IMR-90 (cell line): ENCODE measurements around the gene HERC5. TPM values are rescaled to one million over a fixed set of nuclear protein-coding genes. Genes with fewer than 3 reads are reported as not detected.

Experiments used
- ATAC-seq: fragments of 200-7000 bp; cut with Tn5 transposase; 2 replicates; pipeline ENCODE4 v1.9.1; 2020; ENCODE audit warnings: low read depth, mild to moderate bottlenecking, moderate library complexity
- BruUV-seq: library from RNA; stranded (reverse); fragments of 400-500 nt; replicated peaks from 2 replicates; lab custom pipeline; 2021; lab: Mats Ljungman, UMichigan
- CTCF ChIA-PET: fragments of 300-600 bp; formaldehyde crosslinking; extraction: SDS; loops from one replicate; lab custom pipeline; 2021; ENCODE audit warnings: antibody characterized with exemption; lab: Yijun Ruan, JAX
- POLR2A ChIA-PET: fragments of 300-600 bp; sonication (Branson Sonifier 250); formaldehyde crosslinking; loops from one replicate; lab custom pipeline; 2022; ENCODE audit warnings: antibody characterized with exemption; ENCODE audit not compliant: unreplicated experiment; lab: Charles Lee
- DNase-seq: peaks from one replicate; pipeline ENCODE4 v3.0.0; 2013
- H2AFZ ChIP-seq: replicated peaks from 2 replicates; pipeline ENCODE3; 2013; ENCODE audit warnings: low read length, mild to moderate bottlenecking; ENCODE audit not compliant: poor library complexity
- H2AK5ac ChIP-seq: 2 replicates; pipeline ENCODE4 v1.6.1; 2013; ENCODE audit warnings: low read depth, low read length, inconsistent platforms
- H2AK9ac ChIP-seq: replicated peaks from 2 replicates; pipeline ENCODE3; 2013; ENCODE audit warnings: mild to moderate bottlenecking, low read depth, low read length, moderate library complexity; ENCODE audit not compliant: poor library complexity
- H2BK120ac ChIP-seq: 2 replicates; pipeline ENCODE4 v1.6.1; 2013; ENCODE audit warnings: low read depth, low read length, inconsistent platforms
- H2BK15ac ChIP-seq: 3 replicates; pipeline ENCODE4 v1.6.1; 2013; ENCODE audit warnings: low read depth, low read length, inconsistent platforms
- H2BK20ac ChIP-seq: 2 replicates; pipeline ENCODE4 v1.6.1; 2013; ENCODE audit warnings: low read depth, mild to moderate bottlenecking, inconsistent platforms, low read length, moderate library complexity
- H2BK5ac ChIP-seq: 2 replicates; pipeline ENCODE4 v1.6.1; 2013; ENCODE audit warnings: mild to moderate bottlenecking, low read depth, low read length, inconsistent platforms; ENCODE audit not compliant: poor library complexity, severe bottlenecking
- H3K14ac ChIP-seq: replicated peaks from 2 replicates; pipeline ENCODE4 v1.6.1; 2013; ENCODE audit warnings: low read depth, low read length, inconsistent platforms
- H3K18ac ChIP-seq: 2 replicates; pipeline ENCODE4 v1.6.1; 2013; ENCODE audit warnings: low read depth, low read length, control low read depth
- H3K23ac ChIP-seq: 2 replicates; pipeline ENCODE4 v1.6.1; 2013; ENCODE audit warnings: low read depth, low read length, inconsistent platforms
- H3K27ac ChIP-seq: 2 replicates; pipeline ENCODE4 v1.5.1; 2013; ENCODE audit warnings: mild to moderate bottlenecking, control low read depth, low read length; ENCODE audit not compliant: insufficient read depth
- H3K27me3 ChIP-seq: 2 replicates; pipeline ENCODE4 v1.6.1; 2013; ENCODE audit warnings: low read length; ENCODE audit not compliant: control insufficient read depth, insufficient read depth
- H3K36me3 ChIP-seq: 2 replicates; pipeline ENCODE4 v1.6.1; 2013; ENCODE audit warnings: low read length, mixed read lengths; ENCODE audit not compliant: control insufficient read depth, insufficient read depth
- H3K4ac ChIP-seq: 2 replicates; pipeline ENCODE4 v1.6.1; 2013; ENCODE audit warnings: low read depth, low read length, inconsistent platforms
- H3K4me1 ChIP-seq: 2 replicates; pipeline ENCODE4 v1.6.1; 2013; ENCODE audit warnings: low read length, mixed read lengths; ENCODE audit not compliant: control insufficient read depth, insufficient read depth
- H3K4me2 ChIP-seq: 2 replicates; pipeline ENCODE4 v1.6.1; 2013; ENCODE audit warnings: low read depth, mild to moderate bottlenecking, control low read depth, low read length, moderate library complexity
- H3K4me3 ChIP-seq: 2 replicates; pipeline ENCODE4 v1.5.1; 2013; ENCODE audit warnings: low read depth, mild to moderate bottlenecking, control low read depth, low read length, moderate library complexity; ENCODE audit not compliant: insufficient read depth
- H3K56ac ChIP-seq: 2 replicates; pipeline ENCODE4 v1.6.1; 2013; ENCODE audit warnings: low read length, inconsistent platforms; ENCODE audit not compliant: insufficient read depth; ENCODE audit errors: extremely low read depth
- H3K79me1 ChIP-seq, 2 experiments: 2 replicates each; pipeline ENCODE4 v1.6.1; 2013; ENCODE audit warnings: low read length in 2 of 2, inconsistent platforms in 1 of 2, low read depth in 1 of 2
- H3K9ac ChIP-seq: 2 replicates; pipeline ENCODE4 v1.6.1; 2013; ENCODE audit warnings: low read depth, low read length, control low read depth
- H3K9me1 ChIP-seq: 2 replicates; pipeline ENCODE4 v1.6.1; 2013; ENCODE audit warnings: low read length, inconsistent platforms; ENCODE audit not compliant: insufficient read depth
- H3K9me3 ChIP-seq: 2 replicates; pipeline ENCODE4 v1.6.1; 2013; ENCODE audit warnings: low read length; ENCODE audit not compliant: control insufficient read depth, insufficient read depth
- H4K20me1 ChIP-seq: 2 replicates; pipeline ENCODE4 v1.6.1; 2013; ENCODE audit warnings: low read length, inconsistent platforms; ENCODE audit not compliant: insufficient read depth
- H4K5ac ChIP-seq: 2 replicates; pipeline ENCODE4 v1.6.1; 2013; ENCODE audit warnings: mild to moderate bottlenecking, low read depth, low read length, control low read depth
- H4K8ac ChIP-seq, 2 experiments: 2 replicates each; pipeline ENCODE4 v1.6.1; 2013; ENCODE audit warnings: low read depth in 2 of 2, low read length in 2 of 2, control low read depth in 1 of 2, inconsistent platforms in 1 of 2
- H4K91ac ChIP-seq: 2 replicates; pipeline ENCODE4 v1.6.1; 2013; ENCODE audit warnings: low read depth, low read length, inconsistent platforms; ENCODE audit not compliant: insufficient read depth
- BHLHE40 ChIP-seq: fragments of 150-350 bp; IDR thresholded peaks from 2 replicates; pipeline ENCODE4 v1.6.1; 2016; ENCODE audit warnings: mild to moderate bottlenecking, low read depth, low read length
- CHD1 ChIP-seq: IDR thresholded peaks from 2 replicates; pipeline ENCODE4 v1.6.1; 2012; ENCODE audit warnings: low read depth, low read length, improper control_type of control experiment
- FOS ChIP-seq: fragments of 150-350 bp; IDR thresholded peaks from 2 replicates; pipeline ENCODE4 v1.6.1; 2016; ENCODE audit warnings: low read depth, low read length
- MAFK ChIP-seq: IDR thresholded peaks from 2 replicates; pipeline ENCODE4 v1.6.1; 2012; ENCODE audit warnings: low read depth, low read length, improper control_type of control experiment
- MAZ ChIP-seq: IDR thresholded peaks from 2 replicates; pipeline ENCODE4 v1.6.1; 2012; ENCODE audit warnings: low read depth, mild to moderate bottlenecking, low read length, improper control_type of control experiment, moderate library complexity, borderline replicate concordance
- MXI1 ChIP-seq: IDR thresholded peaks from 2 replicates; pipeline ENCODE4 v1.6.1; 2012; ENCODE audit warnings: low read depth, mild to moderate bottlenecking, low read length, moderate library complexity, borderline replicate concordance
- NFE2L2 ChIP-seq: fragments of 150-350 bp; IDR thresholded peaks from 2 replicates; pipeline ENCODE4 v1.6.1; 2016; ENCODE audit warnings: low read depth, mild to moderate bottlenecking, low read length
- POLR2A ChIP-seq: IDR thresholded peaks from 2 replicates; pipeline ENCODE4 v1.6.1; 2012; ENCODE audit warnings: mild to moderate bottlenecking, low read depth, low read length
- RAD21 ChIP-seq: IDR thresholded peaks from 2 replicates; pipeline ENCODE4 v1.6.1; 2012; ENCODE audit warnings: low read length, improper control_type of control experiment
- RFX5 ChIP-seq: IDR thresholded peaks from 2 replicates; pipeline ENCODE4 v1.8.0; 2012; ENCODE audit warnings: low read depth, mild to moderate bottlenecking, low read length, moderate library complexity
- WGBS, 2 experiments: methylation state at CpG; one replicate each; pipeline versions ENCODE4 v1.1.5 to v1.1.7; 2013; ENCODE audit warnings: missing lambda C conversion rate in 2 of 2; ENCODE audit not compliant: insufficient read length in 1 of 2; ENCODE audit errors: extremely low coverage in 2 of 2; 5-methylcytosine and 5-hydroxymethylcytosine counted together
- dilution Hi-C: fragments of 300-500 bp; cut with HindIII; formaldehyde crosslinking; loops from one replicate; pipeline ENCODE4 v1.14.3; 2018; ENCODE audit warnings: low sequenced_read_pairs; ENCODE audit not compliant: unreplicated experiment
- in situ Hi-C: fragments of 300-500 bp; cut with MboI; formaldehyde crosslinking; loops from 3 replicates; pipeline ENCODE4 v1.14.3; 2019; ENCODE audit warnings: low sequenced_read_pairs, inconsistent platforms, mixed read lengths
- intact Hi-C: fragments of 100-400 bp; cut with micrococcal nuclease; formaldehyde crosslinking; loops from 2 replicates; pipeline ENCODE4 v1.10.0; 2022
- polyA plus RNA-seq, 3 experiments: library from polyadenylated mRNA; depleted of rRNA; stranded (reverse); fragments of >200 nt; gene quantifications; 2 replicates each; pipeline ENCODE4 v1.2.3, GENCODE V29; 2012; ENCODE audit warnings: low replicate concordance in 1 of 3
- total RNA-seq: library from RNA; depleted of rRNA; stranded (reverse); fragments of >200 nt; gene quantifications from 2 replicates; pipeline ENCODE4 v1.2.3, GENCODE V29; 2012
- TF ChIP-seq, protein P1 (sequence below): conservative IDR thresholded peaks from 2 replicates; pipeline ENCODE4 v1.5.1; 2012; ENCODE audit warnings: mild to moderate bottlenecking, low read depth, low read length, improper control_type of control experiment
- TF ChIP-seq, protein P2 (sequence below): fragments of 150-350 bp; IDR thresholded peaks from 2 replicates; pipeline ENCODE4 v1.6.1; 2016; ENCODE audit warnings: low read depth, mild to moderate bottlenecking, low read length, moderate library complexity, borderline replicate concordance
- TF ChIP-seq, protein P3 (sequence below): fragments of 150-350 bp; IDR thresholded peaks from 2 replicates; pipeline ENCODE4 v1.6.1; 2017; ENCODE audit warnings: mild to moderate bottlenecking, antibody characterized with exemption, low read length, low read depth

The HERC5 gene
- total and polyA plus RNA-seq, 2 of the 4 experiments (the other 2 are of a cell fraction): under 0.01 TPM; not detected in 1

DNA sequence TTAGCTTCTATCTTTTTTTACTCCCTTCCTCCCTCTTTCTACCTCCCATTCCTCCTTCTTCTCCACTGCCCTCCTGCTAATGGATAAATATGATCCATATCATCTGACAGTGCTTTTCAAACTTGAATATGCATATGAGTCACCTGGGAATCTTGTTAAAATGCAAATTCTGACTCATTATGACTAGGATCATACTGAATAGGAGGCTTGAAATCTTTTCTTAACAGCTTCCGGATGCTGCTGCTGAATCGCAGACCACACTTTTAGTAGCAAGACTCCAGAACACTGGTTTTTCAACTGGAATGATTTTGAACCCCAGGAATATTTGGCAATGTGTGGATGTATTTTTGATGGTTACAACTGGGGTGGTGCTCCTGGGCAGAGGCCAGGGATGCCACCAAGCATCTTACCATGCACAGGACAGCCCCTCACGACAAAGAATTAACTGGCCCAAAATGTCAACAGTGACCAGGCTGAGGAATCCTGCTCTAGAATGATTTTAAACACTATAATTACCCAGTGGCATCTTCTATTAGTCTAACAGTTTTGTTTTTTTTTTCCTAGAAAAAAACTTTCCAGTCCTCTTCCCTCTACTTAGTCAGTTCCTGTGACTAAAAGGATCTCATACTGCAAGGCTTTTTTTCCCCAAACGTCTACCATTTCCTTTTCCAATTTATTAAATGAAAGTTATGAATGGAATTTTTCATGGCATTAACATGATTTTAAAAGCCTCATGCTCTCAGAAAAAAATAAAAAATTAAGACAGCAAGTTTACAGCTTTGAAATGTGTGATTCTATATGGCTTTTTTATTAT is 77.2 kb downstream of the HERC5 start:
- peak overlapping the region; percentile 74 for H2AK5ac ChIP-seq
- no peak overlapping the region for H3K4me3 ChIP-seq
- dilution Hi-C loops (no loop called here), in situ Hi-C loops (loop anchor here (25.0 kb wide), 1 partner anchor 278 kb away; no protein-coding TSS in a partner anchor), intact Hi-C loops (loop anchor here (5.0 kb wide), 3 partner anchors 58 to 578 kb away; partner anchors contain the start of genes HERC3 and TIGD2)
- peak overlapping the region; percentile 77 for H3K4me2 ChIP-seq
- peak; percentile 76 for ATAC-seq
- no CpG with 5 or more reads among the region's 4 CpGs for WGBS, 2 experiments
- H4K91ac ChIP-seq: peak overlapping the region; percentile 89
- H3K14ac ChIP-seq: peak overlapping the region; percentile 98
- peak overlapping the region; percentile 78; the same call in 1 of the 2 replicates for H3K18ac ChIP-seq
- H2BK20ac ChIP-seq: peak overlapping the region; percentile 92; the same call in 1 of the 2 replicates
- peak overlapping the region; percentile 32; the same call in 1 of the 2 replicates for H4K5ac ChIP-seq
- peak overlapping the region; percentile 70 for H2AK9ac ChIP-seq
- H2BK120ac ChIP-seq: peak overlapping the region; percentile 95
- H2BK15ac ChIP-seq: peak overlapping the region; percentile 91; the same call in 1 of the 3 replicates
- peak overlapping the region; percentile 99 for H2BK5ac ChIP-seq
- H4K8ac ChIP-seq: peak overlapping the region; percentile 89 to 98
- 0 out of 2 replicates have a peak, but pooled peaks cover 2% of the 10 kb centered on the region for H3K9me1 ChIP-seq
- ChIA-PET POLR2A (interaction anchor here (0.6 kb wide), 1 partner anchor 11 kb away, joined by 3 read pairs; the partner anchor contains the start of gene PYURF), CTCF (no interaction called here)
- H3K27ac ChIP-seq: peak overlapping the region; percentile 96
- no peaks in the 10 kb centered on the region for H3K27me3 ChIP-seq
- H3K23ac ChIP-seq: peak overlapping the region; percentile 97; the same call in 1 of the 2 replicates
- H3K9me3 ChIP-seq: no peaks in the 10 kb centered on the region
- H3K4ac ChIP-seq: peak overlapping the region; percentile 98
- H3K79me1 ChIP-seq: 0 out of 4 replicates have a peak, but pooled peaks cover 0 to 9% of the 10 kb centered on the region in 2 experiments
- H4K20me1 ChIP-seq: peaks cover 3% of the 10 kb centered on the region; the same call in 1 of the 2 replicates
- H3K9ac ChIP-seq: peak overlapping the region; percentile 65; the same call in 1 of the 2 replicates
- H2AFZ ChIP-seq: peak overlapping the region; percentile 86
- H3K56ac ChIP-seq: peak overlapping the region; percentile 99
- no peaks in the 10 kb centered on the region for H3K36me3 ChIP-seq
- DNase-seq: peak; percentile 94
- BruUV-seq: no TSS peak
- peaks cover 4% of the 10 kb centered on the region for H3K4me1 ChIP-seq
- TF ChIP-seq, protein P1, sequence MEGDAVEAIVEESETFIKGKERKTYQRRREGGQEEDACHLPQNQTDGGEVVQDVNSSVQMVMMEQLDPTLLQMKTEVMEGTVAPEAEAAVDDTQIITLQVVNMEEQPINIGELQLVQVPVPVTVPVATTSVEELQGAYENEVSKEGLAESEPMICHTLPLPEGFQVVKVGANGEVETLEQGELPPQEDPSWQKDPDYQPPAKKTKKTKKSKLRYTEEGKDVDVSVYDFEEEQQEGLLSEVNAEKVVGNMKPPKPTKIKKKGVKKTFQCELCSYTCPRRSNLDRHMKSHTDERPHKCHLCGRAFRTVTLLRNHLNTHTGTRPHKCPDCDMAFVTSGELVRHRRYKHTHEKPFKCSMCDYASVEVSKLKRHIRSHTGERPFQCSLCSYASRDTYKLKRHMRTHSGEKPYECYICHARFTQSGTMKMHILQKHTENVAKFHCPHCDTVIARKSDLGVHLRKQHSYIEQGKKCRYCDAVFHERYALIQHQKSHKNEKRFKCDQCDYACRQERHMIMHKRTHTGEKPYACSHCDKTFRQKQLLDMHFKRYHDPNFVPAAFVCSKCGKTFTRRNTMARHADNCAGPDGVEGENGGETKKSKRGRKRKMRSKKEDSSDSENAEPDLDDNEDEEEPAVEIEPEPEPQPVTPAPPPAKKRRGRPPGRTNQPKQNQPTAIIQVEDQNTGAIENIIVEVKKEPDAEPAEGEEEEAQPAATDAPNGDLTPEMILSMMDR: no peak
- TF ChIP-seq FOS (peak; percentile 96), NFE2L2 (peak; percentile 47), RFX5 (no peak), POLR2A (peak; percentile 56; the same call in 1 of the 2 replicates), MAZ (no peak), MAFK (no peak), MXI1 (no peak), RAD21 (no peak), CHD1 (0 out of 2 replicates have a peak, but pooled peaks have one; percentile 86), BHLHE40 (peak; percentile 45; the same call in 1 of the 2 replicates)
- TF ChIP-seq, protein P2, sequence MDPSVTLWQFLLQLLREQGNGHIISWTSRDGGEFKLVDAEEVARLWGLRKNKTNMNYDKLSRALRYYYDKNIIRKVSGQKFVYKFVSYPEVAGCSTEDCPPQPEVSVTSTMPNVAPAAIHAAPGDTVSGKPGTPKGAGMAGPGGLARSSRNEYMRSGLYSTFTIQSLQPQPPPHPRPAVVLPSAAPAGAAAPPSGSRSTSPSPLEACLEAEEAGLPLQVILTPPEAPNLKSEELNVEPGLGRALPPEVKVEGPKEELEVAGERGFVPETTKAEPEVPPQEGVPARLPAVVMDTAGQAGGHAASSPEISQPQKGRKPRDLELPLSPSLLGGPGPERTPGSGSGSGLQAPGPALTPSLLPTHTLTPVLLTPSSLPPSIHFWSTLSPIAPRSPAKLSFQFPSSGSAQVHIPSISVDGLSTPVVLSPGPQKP: no peak
- TF ChIP-seq, protein P3, sequence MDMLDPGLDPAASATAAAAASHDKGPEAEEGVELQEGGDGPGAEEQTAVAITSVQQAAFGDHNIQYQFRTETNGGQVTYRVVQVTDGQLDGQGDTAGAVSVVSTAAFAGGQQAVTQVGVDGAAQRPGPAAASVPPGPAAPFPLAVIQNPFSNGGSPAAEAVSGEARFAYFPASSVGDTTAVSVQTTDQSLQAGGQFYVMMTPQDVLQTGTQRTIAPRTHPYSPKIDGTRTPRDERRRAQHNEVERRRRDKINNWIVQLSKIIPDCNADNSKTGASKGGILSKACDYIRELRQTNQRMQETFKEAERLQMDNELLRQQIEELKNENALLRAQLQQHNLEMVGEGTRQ: no peak
